CD4-positive, alpha-beta T cell treated with Interferon gamma for 1 hour (primary cell): ENCODE measurements around the gene SVOPL.

Experiments
- DNase-seq: peaks from one replicate; pipeline ENCODE4 v3.0.0-alpha.2; 2020

The SVOPL gene

DNA sequence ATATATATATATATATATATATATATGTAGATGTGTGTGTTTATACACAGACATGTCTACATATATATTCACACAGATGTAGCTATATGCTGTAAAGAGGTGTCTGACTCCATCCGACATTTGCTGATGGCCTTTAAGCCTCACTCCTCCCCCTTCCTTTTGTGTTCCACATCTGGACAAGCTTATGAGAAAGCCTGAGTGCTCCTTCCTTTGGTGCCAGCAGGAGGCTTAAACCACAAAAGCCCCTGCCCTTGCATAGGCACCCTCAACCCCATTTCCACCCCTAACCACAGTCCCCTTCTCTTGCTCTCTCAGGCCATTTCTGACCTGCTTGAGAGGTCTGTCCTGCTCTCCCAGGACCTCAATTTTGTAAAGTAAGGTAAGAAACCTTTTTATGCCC is 98.7 kb downstream of the SVOPL start:
- DNase-seq, result no peak

DNA sequence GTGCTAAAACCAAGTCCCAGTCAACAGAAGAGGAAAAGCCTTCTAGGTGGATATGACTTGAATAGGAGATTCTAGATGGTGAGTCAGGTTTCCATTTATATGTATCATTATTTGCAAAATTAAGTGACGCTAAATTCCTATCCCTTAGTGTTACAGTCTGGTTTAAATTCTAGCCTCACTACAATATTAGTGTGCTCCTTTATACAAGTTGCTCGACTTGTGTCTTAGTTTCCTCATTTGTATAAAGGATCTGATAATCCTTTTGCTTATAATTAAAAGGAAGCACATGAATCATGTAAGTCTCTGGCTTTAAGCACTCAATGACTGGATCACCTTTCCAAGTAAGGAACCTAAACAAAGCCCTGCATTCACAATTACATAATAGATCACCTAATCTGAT is 105.7 kb downstream of the SVOPL start:
- no peak for DNase-seq

DNA sequence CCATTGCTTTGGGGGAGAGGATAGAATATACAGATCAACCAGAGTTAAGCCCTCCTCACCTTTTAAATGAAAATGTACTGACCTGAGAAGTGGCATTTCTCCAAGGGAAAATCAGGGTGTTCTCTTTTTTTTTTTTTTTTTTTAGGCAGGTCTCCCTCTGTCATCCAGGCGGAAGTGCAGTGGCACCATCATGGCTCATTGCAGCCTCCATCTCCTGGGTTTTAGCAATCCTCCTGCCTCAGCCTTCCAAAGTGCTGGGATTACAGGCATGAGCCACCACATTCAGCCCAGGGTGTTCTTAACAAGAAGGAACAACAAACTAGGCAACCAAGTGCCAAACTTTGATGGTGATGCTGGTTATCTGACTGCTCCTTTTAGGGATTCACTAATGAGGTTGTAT is 111.0 kb downstream of the SVOPL start:
- DNase-seq, result no peak

DNA sequence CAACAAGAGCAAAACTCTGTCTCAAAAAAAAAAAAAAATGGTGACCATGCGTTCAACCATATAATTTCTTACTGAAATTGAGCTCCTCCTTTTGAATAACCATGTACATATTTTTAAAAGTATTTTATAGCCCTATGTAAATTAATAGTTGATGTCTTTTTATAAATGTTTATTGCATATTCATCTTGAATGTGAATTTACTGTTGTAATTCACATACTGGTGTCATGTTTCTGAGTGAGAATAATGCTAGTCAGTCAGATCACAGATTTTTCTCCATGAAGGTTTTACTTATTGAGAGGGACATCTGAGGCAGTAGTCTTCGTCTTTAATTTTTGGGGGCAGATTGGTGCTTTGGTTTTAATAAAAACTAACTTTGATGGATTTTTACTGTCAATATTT is 112.2 kb downstream of the SVOPL start:
- no peak for DNase-seq

DNA sequence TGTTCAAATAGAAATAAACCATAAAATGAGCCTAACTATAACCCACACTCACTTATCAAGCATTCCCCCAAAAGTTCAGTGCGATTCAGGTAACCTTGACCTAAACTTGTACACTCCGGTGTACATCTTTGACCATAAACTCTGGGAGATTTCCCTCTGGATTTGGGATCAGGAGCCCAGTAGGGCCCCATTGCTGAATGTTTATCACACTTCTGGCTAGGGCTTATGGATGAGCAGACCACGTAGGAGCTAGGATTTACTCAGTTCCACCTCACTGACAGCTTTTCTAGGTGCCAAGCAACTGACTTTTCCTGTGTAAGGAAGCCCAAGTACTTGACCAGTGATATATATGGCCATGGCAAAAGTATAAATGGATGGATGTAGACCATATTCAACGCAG is 113.7 kb downstream of the SVOPL start:
- DNase-seq, result no peak

DNA sequence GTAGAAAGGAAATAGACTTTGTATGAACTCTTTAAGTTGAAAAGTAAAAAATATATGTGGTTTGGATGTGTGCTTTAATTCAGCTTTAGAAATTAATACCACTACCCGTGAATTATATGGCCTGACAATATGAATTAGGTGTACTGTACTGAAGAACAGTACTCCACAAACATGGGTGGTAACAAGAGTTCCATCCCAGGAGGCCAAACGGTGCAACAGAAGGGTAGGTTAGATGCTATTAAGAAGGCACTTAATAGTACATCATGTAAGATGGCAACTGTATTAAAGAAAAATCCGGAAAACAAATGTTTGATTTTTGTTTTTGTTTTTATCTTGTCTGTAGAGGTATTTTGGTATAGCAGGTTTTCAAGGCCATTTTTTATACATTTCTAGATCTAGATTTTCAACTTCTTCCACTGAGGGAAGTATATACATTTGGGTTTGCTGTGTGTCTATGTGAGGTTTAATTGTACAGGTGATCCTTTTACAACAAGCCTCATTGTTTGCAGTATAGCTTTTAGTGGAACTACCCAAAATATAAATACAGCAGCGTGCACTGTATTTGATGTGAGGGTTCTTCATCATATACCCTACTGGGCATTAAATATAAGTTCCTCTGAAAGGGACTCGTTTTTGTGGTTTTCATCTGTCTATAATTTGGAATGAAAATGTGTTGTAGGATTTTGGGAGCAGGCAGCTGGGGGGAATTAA is 115.7 kb downstream of the SVOPL start:
- no peak for DNase-seq

DNA sequence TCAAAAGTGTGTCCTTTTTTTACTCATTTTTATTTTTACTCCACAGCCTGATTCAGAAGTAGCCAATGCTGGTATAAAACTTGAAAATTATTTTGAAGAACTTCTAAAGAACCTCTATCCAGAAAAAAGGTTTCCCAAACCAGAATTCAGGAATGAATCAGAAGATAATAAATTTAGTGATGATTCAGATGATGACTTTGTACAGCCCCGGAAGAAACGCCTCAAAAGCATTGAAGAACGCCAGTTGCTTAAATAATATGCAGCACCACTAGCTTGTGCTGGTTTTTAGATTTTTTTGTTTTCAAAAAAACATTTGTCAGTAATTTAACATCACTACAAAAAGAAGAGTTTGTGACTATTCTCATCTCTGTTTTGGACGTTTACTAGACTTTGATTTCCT is 116.5 kb downstream of the SVOPL start:
- DNase-seq, result no peak

DNA sequence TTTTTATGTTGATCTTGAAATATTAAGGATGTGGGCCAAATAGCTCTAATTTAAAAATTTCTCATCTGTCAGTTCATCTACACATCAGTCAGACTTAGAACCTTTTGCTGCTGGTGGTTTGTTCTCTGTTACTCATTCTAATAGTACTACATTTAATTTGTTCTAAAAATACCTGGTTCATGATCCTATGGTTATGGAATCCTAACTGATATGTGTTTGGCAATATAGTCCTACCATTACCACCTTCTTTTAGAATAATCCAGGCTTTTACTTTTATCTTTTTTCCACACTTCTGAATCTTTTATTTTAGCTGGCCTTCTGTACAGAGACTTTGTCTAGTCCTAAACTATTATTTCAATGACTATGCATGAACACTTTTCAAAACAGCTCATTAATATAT is 116.9 kb downstream of the SVOPL start:
- DNase-seq, result no peak

DNA sequence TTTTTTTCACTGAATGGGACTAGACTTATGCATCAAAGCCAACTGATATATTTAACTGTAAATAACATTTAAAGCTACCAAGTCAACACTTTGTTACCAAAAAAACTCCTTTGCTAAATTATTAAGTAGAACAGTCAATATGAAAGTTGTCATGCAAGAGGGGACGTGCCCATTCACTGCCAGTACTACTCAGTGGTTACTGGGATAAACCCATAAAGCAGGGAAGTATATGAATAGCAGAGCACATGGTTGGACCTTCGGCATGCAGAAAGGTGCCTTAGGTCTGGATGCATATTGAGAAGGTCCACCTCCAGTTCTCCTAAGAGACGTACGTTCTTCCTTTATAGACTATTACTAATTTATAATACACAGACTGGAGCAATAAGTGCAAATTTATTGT is 120.1 kb downstream of the SVOPL start:
- no peak for DNase-seq

DNA sequence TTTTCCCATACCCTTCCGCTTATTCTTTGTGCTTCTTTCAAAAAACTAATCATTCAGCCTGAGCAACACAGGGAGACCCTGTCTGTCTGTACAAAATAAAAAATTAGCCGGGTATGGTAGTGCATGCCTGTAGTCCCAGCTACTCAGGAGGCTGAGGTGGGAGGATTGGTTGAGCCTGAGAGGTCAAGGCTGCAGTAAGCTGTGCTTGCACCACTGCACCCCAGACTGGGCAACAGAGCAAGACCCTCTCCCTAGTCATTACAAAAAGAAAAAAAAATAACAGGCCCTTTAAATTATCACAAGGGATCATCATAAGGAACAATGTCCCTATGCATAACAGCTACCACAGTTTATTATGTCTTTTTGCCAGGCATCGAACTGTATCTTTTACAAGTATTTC is 121.5 kb downstream of the SVOPL start:
- no peak for DNase-seq

DNA sequence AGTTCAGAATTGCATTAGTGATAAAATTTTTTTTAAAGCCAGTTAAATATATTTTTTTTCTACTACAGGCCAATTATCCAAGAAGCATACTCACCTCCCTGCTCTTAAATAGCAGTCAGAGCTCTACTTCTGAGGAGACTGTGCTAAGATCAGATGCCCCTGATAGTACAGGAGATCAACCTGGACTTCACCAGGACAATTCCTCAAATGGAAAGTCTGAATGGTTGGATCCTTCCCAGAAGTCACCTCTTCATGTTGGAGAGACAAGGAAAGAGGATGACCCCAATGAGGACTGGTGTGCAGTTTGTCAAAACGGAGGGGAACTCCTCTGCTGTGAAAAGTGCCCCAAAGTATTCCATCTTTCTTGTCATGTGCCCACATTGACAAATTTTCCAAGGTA is 122.0 kb downstream of the SVOPL start:
- no peak for DNase-seq

DNA sequence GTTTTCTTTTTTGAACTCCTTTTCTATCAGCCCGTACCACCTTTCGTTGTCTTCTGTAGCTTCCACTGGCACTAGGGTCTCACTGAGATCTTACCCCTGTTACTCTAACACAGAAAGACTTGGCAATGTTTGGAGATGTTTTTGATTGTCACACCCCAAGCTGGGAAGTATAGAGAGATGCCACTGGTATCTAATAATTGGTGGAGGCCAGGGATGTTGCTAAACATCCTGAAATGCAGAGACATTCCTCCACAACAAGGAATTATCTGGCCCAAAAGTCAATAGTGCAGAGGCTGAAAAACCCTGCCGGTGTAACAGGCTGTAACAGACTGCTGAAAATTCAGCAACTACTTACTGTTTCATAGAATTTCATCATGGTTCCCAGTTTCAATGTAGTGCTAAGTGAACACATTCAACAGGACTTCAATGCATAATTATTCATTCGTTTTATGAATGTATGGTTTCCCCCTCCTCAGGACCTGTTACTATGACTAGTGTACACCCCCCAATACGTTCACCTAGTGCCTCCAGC is 125.2 kb downstream of the SVOPL start:
- no peak for DNase-seq

DNA sequence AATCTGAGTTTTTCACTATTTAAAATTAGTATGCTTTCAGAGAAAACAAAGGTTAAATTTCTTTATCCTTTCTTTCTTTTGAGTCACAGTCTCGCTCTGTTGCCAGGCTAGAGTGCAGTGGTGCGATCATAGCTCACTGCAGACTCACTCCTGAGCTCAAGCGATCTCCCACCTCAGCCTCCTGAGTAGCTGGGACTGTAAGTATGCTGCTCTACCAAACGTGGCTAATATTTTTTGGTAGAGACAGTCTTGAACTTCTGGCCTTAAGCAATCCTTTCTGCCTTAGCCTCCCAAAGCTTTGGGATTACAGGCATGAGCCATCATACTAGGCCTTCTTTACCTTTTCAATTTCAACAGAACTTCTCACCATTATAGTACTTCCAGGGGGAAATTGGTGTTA is 127.4 kb downstream of the SVOPL start:
- no peak for DNase-seq

DNA sequence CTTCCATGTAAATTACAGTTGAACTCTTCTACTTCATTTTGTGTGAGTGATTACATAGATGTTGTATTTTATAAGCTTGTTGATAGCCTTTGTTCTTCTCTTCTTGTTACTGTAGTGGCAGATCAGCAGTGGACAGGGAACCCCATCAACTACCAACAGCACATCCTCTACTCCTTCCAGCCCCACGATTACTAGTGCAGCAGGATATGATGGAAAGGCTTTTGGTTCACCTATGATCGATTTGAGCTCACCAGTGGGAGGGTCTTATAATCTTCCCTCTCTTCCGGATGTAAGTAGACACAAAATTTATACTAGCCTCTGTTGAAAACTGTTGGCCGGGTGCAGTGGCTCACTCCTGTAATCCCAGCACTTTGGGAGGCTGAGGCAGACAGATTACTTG is 130.4 kb downstream of the SVOPL start:
- no peak for DNase-seq

DNA sequence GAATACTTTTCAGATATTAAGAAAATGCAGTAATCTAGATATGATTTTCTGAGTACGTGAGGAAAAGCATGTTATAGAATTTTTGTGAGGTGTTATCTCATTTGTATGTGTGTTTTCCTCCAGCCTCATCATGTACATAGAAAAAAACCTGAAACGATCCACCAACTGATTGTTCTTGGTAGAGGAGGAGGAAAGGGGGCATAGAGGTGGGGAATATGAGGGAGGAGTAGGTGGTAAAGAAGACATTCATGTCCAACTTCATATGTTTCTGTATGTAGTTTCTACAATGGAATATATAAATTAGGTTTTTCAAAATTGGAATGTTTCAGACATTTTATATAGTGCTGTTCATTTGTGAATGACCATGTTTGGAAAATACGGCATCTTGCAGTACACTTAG is 131.7 kb downstream of the SVOPL start:
- no peak for DNase-seq

DNA sequence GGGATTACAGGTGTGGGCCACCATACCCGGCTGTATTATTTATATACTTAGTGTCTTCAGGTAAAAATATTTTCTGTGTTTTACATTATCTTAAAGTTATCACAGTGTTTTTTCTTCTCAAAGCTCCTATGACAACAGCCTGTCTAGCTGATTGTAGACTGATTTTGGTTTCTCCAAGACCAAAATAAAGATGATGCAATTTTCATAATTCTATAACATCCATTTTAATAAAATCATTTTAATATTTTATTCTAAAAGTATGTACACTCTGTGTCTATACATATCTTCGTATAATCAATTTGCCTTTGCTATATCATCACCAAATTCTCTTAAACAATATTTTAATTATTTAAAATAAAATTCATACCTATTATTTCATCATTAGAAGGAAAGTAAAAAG is 132.5 kb downstream of the SVOPL start:
- DNase-seq, result no peak

DNA sequence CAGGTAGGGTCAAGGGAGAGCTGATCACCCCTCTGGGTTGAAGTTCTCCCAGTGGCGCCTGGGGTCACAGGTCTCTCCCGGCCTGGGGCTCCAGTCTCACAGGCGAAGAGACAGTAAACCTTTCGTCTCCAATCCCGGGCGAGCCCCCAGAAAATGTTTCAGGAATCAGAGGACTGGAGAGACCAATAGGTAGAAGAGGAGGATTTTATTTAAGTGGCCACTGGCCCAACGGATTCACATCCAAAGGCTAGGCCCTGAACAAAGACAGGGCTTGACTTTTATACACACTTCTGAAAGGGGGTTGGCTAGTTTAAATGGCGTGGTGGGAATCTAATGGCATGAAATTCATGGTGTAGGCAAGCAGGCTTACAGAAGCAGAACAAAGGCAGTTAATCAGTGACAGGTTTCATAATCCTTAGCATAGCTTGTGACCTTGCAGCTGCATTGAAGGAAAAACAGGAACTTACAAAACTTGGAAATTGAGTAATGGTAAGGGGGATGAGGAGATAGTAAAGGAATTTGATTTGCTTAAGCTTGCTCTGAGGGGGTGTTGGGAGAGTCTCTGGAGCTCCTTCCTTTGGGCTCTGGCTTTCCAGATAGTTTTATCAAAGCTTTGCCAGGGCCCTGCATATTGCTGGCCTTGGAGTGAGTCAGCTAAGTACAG is 135.6 kb downstream of the SVOPL start:
- no peak for DNase-seq

DNA sequence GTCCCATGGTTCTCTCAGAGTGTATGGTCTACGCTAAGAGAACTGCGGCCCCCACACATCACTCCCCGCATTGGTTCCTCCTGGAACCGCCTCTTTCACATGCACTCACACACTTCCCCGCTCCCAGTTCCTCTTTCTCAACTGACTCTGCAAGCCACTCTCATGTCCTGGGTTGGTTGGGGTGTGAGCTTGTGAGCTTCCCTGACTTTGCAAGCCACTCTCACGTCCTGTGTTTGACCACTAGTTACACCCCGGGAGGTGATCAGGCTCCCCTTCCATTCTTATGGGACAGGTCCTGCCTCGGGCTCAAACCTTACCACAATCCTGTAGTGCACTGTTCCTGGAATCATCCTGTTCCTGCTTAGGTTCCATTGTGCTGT is 136.1 kb downstream of the SVOPL start:
- DNase-seq, result no peak

DNA sequence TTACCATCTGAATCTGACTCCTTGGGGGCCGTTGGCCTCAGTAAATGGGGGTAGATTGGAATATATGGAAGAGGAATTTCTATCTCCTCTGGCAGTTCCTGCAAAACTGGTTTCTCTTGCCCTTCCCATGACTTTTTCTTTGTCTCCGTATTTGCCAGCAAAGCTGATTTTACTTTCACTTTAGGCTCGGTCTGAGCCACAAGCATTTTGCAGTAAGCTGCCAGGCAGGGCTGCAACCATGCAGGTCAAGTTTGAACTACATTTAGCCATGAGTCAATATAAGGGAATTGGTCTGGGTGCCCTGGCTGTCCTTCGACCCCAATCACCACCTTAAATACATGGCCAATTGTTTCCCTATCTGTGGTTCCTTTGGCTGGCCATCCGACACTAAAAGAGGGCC is 136.8 kb downstream of the SVOPL start:
- no peak for DNase-seq

DNA sequence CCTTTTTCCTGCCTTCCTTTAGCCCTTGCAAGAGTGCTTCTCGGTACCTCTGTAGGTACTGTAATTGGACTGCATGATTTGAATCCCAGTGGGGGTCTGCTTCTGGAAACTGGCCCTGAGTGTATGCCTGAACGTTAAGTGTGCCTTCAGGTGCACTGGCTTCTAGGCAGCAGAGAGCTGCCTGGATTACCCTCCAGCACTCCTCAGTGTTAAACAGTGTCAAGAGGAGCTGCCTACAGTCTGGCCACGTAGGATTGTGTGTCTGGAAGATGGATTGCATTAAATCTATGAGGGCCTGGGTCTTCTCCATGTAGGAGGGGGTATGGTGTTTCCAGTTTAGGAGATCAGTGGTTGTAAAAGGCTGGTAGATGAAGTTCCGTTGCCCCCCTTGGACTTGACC is 137.4 kb downstream of the SVOPL start:
- DNase-seq, result no peak

DNA sequence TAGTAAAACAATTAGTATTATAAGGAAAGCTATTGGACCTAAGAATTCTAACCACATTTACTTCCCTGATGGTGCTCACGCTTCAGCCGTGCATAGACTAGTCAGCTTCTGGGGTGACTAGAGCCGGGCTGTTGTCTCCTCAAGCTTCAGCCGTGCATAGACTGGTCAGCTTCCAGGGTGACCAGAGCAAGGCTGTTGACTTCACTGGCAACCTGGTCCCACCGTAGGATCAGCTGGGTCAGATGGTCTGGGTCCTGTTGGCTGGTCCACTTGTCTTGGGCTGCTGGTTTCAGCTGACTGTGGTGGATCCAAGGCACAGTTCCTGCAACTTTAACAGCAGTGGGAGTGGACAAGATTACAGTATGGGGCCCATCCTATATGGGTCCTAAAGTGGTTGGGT is 141.7 kb downstream of the SVOPL start:
- DNase-seq, result no peak

DNA sequence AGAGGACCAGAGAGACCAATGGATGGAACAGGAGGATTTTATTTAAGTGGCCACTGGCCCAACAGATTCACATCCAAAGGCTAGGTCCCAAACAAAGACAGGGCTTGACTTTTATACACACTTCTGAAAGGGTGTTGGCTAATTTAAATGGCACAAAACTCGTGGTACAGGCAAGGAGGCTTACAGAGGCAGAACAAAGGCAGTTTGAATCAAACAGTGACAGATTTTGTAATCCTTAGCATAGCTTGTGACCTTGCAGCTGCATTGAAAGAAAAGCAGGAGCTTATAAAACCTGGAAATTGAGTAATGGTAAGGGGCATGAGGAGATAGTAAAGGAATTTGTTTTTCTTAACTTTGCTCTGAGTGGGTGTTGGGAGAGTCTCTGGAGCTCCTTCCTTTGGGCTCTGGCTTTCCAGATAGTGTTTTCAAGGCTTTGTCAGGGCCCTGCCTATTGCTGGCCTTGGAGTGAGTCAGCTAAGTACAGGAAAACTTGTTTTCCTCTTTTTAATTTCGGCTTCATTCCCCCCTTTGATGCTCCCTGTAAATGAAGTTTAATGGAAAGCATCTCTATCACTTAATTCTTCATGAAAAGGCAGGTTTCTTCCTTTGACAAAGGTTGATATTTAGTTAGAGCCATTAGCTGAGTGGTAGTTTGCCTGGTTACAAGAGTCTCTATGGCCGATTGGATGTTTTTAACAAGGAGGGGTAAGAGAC is 144.2 kb downstream of the SVOPL start:
- DNase-seq, result no peak

DNA sequence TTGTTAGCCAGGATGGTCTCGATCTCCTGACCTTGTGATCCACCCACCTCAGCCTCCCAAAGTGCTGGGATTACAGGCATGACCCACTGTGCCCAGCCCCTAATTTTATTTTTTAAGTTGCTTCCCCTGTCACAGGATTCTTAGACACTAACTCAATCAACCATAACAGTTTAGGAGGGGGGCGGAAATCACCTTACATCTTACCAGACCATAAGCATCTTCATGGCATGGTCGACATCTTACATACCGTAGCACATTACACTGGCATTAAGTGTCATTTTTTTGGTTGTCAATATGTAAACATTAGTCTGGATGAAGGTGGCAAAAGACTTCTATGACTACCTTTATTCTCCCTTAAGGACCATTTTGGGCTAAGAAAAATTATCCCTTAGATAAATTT is 145.5 kb downstream of the SVOPL start:
- DNase-seq, result no peak

DNA sequence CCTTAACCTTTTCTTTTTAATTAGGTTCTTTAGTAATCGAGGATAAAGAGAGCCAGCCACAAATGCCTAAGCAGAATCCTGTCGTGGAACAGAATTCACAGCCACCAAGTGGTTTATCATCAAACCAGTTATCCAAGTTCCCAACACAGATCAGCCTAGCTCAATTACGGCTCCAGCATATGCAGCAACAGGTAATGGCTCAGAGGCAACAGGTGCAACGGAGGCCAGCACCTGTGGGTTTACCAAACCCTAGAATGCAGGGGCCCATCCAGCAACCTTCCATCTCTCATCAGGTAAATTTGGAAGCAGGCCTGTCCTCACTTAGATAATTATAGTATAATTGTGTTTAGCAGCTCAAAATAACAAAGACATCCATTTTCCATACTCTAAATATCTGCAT is 146.5 kb downstream of the SVOPL start:
- DNase-seq, result no peak
